Nephron progenitor cell (in vitro differentiated cells): ENCODE results near the gene DUSP16.
"Not testable (repeated sequence)": the region's sequence is repeated elsewhere in the genome, so short reads cannot be mapped to it uniquely, and the experiment has no call there.

Experiments
- DNase-seq: peaks from one replicate; pipeline ENCODE4 v3.0.0; 2021
- H3K27ac Mint-ChIP-seq: 2 replicates; pipeline ENCODE4 v1.8.0; 2021; ENCODE audit warnings: mild to moderate bottlenecking, moderate library complexity, mixed read lengths
- H3K27me3 Mint-ChIP-seq: 2 replicates; pipeline ENCODE4 v1.8.0; 2021; ENCODE audit warnings: mild to moderate bottlenecking, low read depth, mixed read lengths; ENCODE audit not compliant: poor library complexity
- H3K36me3 Mint-ChIP-seq: 2 replicates; pipeline ENCODE4 v1.8.0; 2021; ENCODE audit warnings: low read depth, mixed read lengths
- H3K4me1 Mint-ChIP-seq: 2 replicates; pipeline ENCODE4 v1.8.0; 2021; ENCODE audit warnings: mixed read lengths
- H3K4me3 Mint-ChIP-seq: 2 replicates; pipeline ENCODE4 v1.8.0; 2021; ENCODE audit warnings: mild to moderate bottlenecking, moderate library complexity, mixed read lengths
- H3K9me3 Mint-ChIP-seq: 2 replicates; pipeline ENCODE4 v1.8.0; 2021; ENCODE audit warnings: mild to moderate bottlenecking, moderate library complexity, mixed read lengths
- CTCF ChIP-seq: fragments of 200-600 bp; sonication (generic); IDR thresholded peaks from 2 replicates; pipeline ENCODE4 v1.5.0; 2021; ENCODE audit warnings: antibody characterized with exemption

DUSP16 gene

DNA sequence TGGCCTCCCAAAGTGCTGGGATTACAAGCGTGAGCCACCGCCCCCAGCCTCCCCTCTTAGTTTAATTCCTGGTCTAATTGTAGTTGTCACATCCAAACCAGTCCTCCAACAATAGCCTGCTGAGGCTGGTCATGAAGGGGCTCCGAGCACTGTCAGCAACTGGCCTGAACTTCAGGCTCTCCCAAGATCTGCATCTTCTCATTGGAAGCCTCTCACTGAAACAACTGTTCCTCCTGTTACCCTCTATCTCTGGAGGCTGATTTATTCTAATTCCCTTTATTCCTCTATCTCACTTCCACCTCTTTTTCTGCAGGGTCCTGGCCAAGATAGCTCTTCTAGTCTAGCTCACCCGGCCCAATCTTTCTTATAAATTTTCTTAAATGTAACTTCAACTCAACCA lies 89.4 kb downstream of the DUSP16 start:
- no peak for TF ChIP-seq CTCF
- no peaks in the 10 kb centered on the region for H3K27me3 Mint-ChIP-seq
- H3K4me1 Mint-ChIP-seq = peaks cover 7% of the 10 kb centered on the region
- DNase-seq = no peak
- no peak overlapping the region for H3K4me3 Mint-ChIP-seq
- peaks cover 38% of the 10 kb centered on the region for H3K9me3 Mint-ChIP-seq
- H3K27ac Mint-ChIP-seq = peak overlapping the region; percentile 60
- peaks cover 87% of the 10 kb centered on the region for H3K36me3 Mint-ChIP-seq

- H3K36me3 Mint-ChIP-seq = peaks cover 88% of the 10 kb centered on the region
- H3K9me3 Mint-ChIP-seq = peaks cover 38% of the 10 kb centered on the region
- peak overlapping the region; percentile 97 for H3K27ac Mint-ChIP-seq
- H3K4me3 Mint-ChIP-seq, H3K4me1 Mint-ChIP-seq, H3K27me3 Mint-ChIP-seq, DNase-seq: not testable (repeated sequence)
Observed at GRCh38 chr12:12471982-12472961, 90.4 kb downstream of the DUSP16 start.

DNA sequence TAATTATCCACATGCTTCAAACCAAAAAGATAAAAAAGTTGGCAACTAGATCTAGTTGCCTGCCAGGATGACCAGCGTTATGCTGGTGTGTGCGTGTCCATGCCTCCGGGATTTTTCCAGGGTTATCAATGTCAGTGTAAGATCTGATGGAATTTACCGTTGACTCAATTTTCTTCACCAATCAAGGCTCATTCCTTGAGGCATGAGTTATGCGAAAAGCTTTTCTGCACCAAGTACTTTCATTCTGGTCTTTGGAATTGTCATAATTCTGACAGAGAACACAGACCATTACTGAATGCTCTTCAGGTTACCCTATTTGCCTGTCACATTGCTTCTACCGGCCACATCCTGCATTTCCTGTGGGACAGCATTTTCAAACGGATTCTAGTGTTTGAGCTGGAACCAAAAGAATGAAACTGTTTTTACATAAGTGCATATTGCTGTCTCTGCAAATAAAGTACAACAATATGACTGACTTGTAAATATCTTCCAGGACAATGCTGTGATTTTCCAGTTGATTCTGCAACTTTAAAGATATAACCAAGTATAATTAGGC lies 91.8 kb downstream of the DUSP16 start:
- peaks cover 82% of the 10 kb centered on the region for H3K36me3 Mint-ChIP-seq
- DNase-seq = no peak

GRCh38 chr12:12469386-12469785 lies 93.3 kb downstream of the DUSP16 start:
- H3K27ac Mint-ChIP-seq = no peak overlapping the region
- H3K36me3 Mint-ChIP-seq = peaks cover 69% of the 10 kb centered on the region
- no peak overlapping the region for H3K4me3 Mint-ChIP-seq
- peaks cover 7% of the 10 kb centered on the region for H3K4me1 Mint-ChIP-seq
- H3K27me3 Mint-ChIP-seq = no peaks in the 10 kb centered on the region
- peaks cover 38% of the 10 kb centered on the region for H3K9me3 Mint-ChIP-seq
- TF ChIP-seq CTCF = no peak
- DNase-seq = no peak

More for the DNA sequence above, 91.8 kb downstream of the DUSP16 start:
- no peak overlapping the region for H3K4me3 Mint-ChIP-seq
- no peaks in the 10 kb centered on the region for H3K27me3 Mint-ChIP-seq
- H3K9me3 Mint-ChIP-seq = peaks cover 38% of the 10 kb centered on the region
- no peak for TF ChIP-seq CTCF
- H3K4me1 Mint-ChIP-seq = peaks cover 7% of the 10 kb centered on the region
- no peak overlapping the region for H3K27ac Mint-ChIP-seq

GRCh38 chr12:12468575-12468974 lies 94.1 kb downstream of the DUSP16 start:
- Mint-ChIP-seq H3K4me1 (peaks cover 7% of the 10 kb centered on the region), H3K4me3 (no peak overlapping the region), H3K27me3 (no peaks in the 10 kb centered on the region), H3K9me3 (peaks cover 38% of the 10 kb centered on the region), H3K36me3 (peaks cover 66% of the 10 kb centered on the region), H3K27ac (no peak overlapping the region)
- no peak for TF ChIP-seq CTCF
- DNase-seq = no peak

DNA sequence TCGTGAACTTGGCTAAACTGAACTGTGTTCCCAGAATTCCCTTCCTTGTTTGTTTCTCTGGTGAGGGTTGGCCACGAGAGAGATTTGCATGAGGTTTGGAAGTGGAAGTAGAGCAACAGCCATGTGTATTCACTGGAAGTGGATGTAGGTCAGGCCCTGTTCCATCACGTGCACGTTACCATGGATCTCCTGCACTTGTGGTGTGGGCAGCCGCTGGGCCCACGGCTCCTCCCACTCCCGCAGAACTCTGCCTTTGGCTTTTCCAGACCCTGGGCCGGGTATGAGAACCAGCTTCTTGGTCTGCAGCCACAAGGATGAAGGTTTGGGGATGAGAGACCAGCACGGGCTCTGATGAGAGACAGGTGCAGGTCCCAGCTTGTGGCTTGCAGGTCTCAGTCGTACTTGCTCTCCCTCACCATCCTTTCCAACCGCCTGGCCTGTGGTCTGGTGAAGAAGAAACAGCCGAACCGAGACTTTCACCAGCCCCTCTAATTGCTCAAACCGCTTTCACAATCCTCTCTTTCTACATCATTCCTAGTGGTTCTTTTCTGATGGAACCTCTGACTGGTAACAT lies 94.9 kb downstream of the DUSP16 start:
- DNase-seq = no peak
- Mint-ChIP-seq H3K27ac (peak overlapping the region; percentile 53), H3K36me3 (peaks cover 58% of the 10 kb centered on the region), H3K4me3 (no peak overlapping the region), H3K4me1 (peaks cover 7% of the 10 kb centered on the region), H3K27me3 (no peaks in the 10 kb centered on the region), H3K9me3 (peaks cover 32% of the 10 kb centered on the region)
- no peak for TF ChIP-seq CTCF
